Neural cell (in vitro differentiated cells): ENCODE data around the gene RAI14. TPM values are rescaled to one million over a fixed set of nuclear protein-coding genes. Genes with fewer than 3 reads are reported as not detected.

Source experiments
- H2AFZ ChIP-seq: fragments of 200-600, 300-800 bp; sonication (generic), shearing (Covaris generic); 2 replicates; pipeline ENCODE4 v1.6.0; 2014; ENCODE audit warnings: low read depth, mild to moderate bottlenecking, antibody characterized with exemption, low read length, moderate library complexity
- H3F3A ChIP-seq: fragments of 200-600 bp; shearing (Covaris generic); 2 replicates; pipeline ENCODE4 v1.6.1; 2016; ENCODE audit warnings: mild to moderate bottlenecking, moderate library complexity, mixed read lengths, antibody characterized with exemption, low read length; ENCODE audit not compliant: insufficient read depth, poor library complexity, severe bottlenecking
- H3K27ac ChIP-seq: fragments of 200-600, 300-800 bp; sonication (generic), shearing (Covaris generic); 2 replicates; pipeline ENCODE4 v1.5.1; 2014; ENCODE audit warnings: mild to moderate bottlenecking, low read length, moderate library complexity
- H3K27me3 ChIP-seq: fragments of 300-800, 200-600 bp; sonication (generic), shearing (Covaris generic); 2 replicates; pipeline ENCODE4 v1.6.0; 2014; ENCODE audit warnings: mild to moderate bottlenecking, low read depth, low read length, moderate library complexity; ENCODE audit not compliant: insufficient read depth
- H3K36me3 ChIP-seq: fragments of 300-800, 200-600 bp; sonication (generic), shearing (Covaris generic); 2 replicates; pipeline ENCODE4 v1.5.1; 2014; ENCODE audit warnings: mild to moderate bottlenecking, antibody characterized with exemption, low read length, moderate library complexity; ENCODE audit not compliant: insufficient read depth
- H3K4me2 ChIP-seq: fragments of 300-800, 200-600 bp; sonication (generic), shearing (Covaris generic); 2 replicates; pipeline ENCODE4 v1.6.0; 2014; ENCODE audit warnings: mild to moderate bottlenecking, low read length
- H3K4me3 ChIP-seq: fragments of 300-800, 200-600 bp; sonication (generic), shearing (Covaris generic); 2 replicates; pipeline ENCODE4 v1.5.1; 2014; ENCODE audit warnings: mild to moderate bottlenecking, low read length, moderate library complexity
- H3K79me2 ChIP-seq: fragments of 200-600 bp; shearing (Covaris generic); replicated peaks from 2 replicates; pipeline ENCODE4 v1.6.0; 2014; ENCODE audit warnings: mild to moderate bottlenecking, low read length, moderate library complexity; ENCODE audit not compliant: insufficient read depth
- H3K9ac ChIP-seq: fragments of 300-800, 200-600 bp; sonication (generic), shearing (Covaris generic); 2 replicates; pipeline ENCODE4 v1.6.1; 2016; ENCODE audit warnings: mild to moderate bottlenecking, low read length, mixed read lengths
- H3K9me2 ChIP-seq: fragments of 200-600 bp; shearing (Covaris generic); 2 replicates; pipeline ENCODE4 v1.6.1; 2016; ENCODE audit warnings: mild to moderate bottlenecking, low read length, mixed read lengths; ENCODE audit not compliant: insufficient read depth
- H3K9me3 ChIP-seq: fragments of 200-600, 300-800 bp; sonication (generic), shearing (Covaris generic); 2 replicates; pipeline ENCODE4 v1.6.1; 2016; ENCODE audit warnings: mild to moderate bottlenecking, mixed run types, low read length, moderate library complexity, mixed read lengths
- H4K20me1 ChIP-seq: fragments of 200-600 bp; shearing (Covaris generic); 2 replicates; pipeline ENCODE4 v1.6.1; 2016; ENCODE audit warnings: mild to moderate bottlenecking, mixed run types; ENCODE audit not compliant: insufficient read depth
- EP300 ChIP-seq: fragments of 450-650 bp; conservative IDR thresholded peaks from 2 replicates; pipeline ENCODE4 v1.6.1; 2014; ENCODE audit warnings: antibody characterized with exemption, mild to moderate bottlenecking, moderate library complexity; ENCODE audit not compliant: poor library complexity, severe bottlenecking
- EZH2 ChIP-seq: fragments of 200-600, 300-800 bp; shearing (Covaris generic), sonication (generic); IDR thresholded peaks from 2 replicates; pipeline ENCODE4 v1.6.1; 2014; ENCODE audit warnings: antibody characterized with exemption, low read length, borderline replicate concordance, mild to moderate bottlenecking; ENCODE audit not compliant: insufficient read depth, poor library complexity, severe bottlenecking
- MXI1 ChIP-seq: fragments of 450-650 bp; conservative IDR thresholded peaks from 2 replicates; pipeline ENCODE4 v1.6.1; 2014; ENCODE audit warnings: antibody characterized with exemption, mild to moderate bottlenecking; ENCODE audit not compliant: poor library complexity, severe bottlenecking
- POLR2AphosphoS5 ChIP-seq: IDR thresholded peaks from 2 replicates; pipeline ENCODE4 v1.6.1; 2012
- RAD21 ChIP-seq: fragments of 450-650 bp; conservative IDR thresholded peaks from 2 replicates; pipeline ENCODE4 v1.6.1; 2014; ENCODE audit warnings: antibody characterized with exemption, mild to moderate bottlenecking, moderate library complexity
- SMC3 ChIP-seq: fragments of 450-650 bp; conservative IDR thresholded peaks from 2 replicates; pipeline ENCODE4 v1.6.1; 2014; ENCODE audit warnings: antibody characterized with exemption, mild to moderate bottlenecking, moderate library complexity; ENCODE audit not compliant: poor library complexity
- TAF1 ChIP-seq: IDR thresholded peaks from 2 replicates; pipeline ENCODE4 v1.6.1; 2012; ENCODE audit warnings: low read depth
- polyA plus RNA-seq: library from polyadenylated mRNA; depleted of rRNA; stranded (reverse); fragments of >200 nt; gene quantifications from 2 replicates; pipeline ENCODE4 v1.2.3, GENCODE V29; 2014
- TF ChIP-seq, protein P1 (sequence below): fragments of 450-650 bp; IDR thresholded peaks from 2 replicates; pipeline ENCODE4 v1.5.1; 2014; ENCODE audit warnings: antibody characterized with exemption, mild to moderate bottlenecking, moderate library complexity; ENCODE audit not compliant: poor library complexity, severe bottlenecking
- TF ChIP-seq, protein P2 (sequence below): IDR thresholded peaks from 2 replicates; pipeline ENCODE4 v1.6.1; 2012; ENCODE audit warnings: borderline replicate concordance

Gene RAI14
- polyA plus RNA-seq, 1 donor from 2014 or later, result 7.8 TPM

DNA sequence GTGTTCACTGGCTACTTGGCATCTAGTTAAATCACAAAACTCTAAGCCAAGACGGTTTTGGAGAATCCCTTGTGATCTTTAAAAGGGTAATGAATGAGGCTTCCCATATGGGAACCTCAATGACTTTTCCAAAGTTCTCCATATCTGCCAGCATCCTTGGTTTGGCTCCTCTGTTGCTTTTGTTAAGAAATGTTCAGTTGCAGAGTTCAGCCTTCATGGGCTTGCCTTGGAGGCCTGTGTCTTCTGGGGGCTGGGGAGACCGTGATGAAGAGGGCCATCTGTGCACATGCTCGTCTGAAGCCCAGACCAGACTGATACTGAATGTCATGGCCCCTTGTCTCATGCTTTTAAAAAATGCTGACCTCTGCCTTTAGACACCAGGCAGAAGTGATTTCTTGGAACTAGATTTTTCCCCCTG, 84.3 kb downstream of the RAI14 start:
- Histone ChIP-seq H3F3A (no peaks in the 10 kb centered on the region), H3K79me2 (peaks cover 4% of the 10 kb centered on the region), H3K4me2 (no peak overlapping the region), H4K20me1 (no peaks in the 10 kb centered on the region), H3K27ac (no peak overlapping the region), H3K27me3 (no peaks in the 10 kb centered on the region), H3K36me3 (no peaks in the 10 kb centered on the region), H3K9ac (no peak overlapping the region), H2AFZ (no peak overlapping the region), H3K4me3 (no peak overlapping the region), H3K9me2 (no peaks in the 10 kb centered on the region), H3K9me3 (no peaks in the 10 kb centered on the region)
- TF ChIP-seq EZH2 (no peak), RAD21 (no peak), TAF1 (no peak), SMC3 (no peak), MXI1 (no peak), POLR2AphosphoS5 (no peak), EP300 (no peak)
- TF ChIP-seq, protein P1, sequence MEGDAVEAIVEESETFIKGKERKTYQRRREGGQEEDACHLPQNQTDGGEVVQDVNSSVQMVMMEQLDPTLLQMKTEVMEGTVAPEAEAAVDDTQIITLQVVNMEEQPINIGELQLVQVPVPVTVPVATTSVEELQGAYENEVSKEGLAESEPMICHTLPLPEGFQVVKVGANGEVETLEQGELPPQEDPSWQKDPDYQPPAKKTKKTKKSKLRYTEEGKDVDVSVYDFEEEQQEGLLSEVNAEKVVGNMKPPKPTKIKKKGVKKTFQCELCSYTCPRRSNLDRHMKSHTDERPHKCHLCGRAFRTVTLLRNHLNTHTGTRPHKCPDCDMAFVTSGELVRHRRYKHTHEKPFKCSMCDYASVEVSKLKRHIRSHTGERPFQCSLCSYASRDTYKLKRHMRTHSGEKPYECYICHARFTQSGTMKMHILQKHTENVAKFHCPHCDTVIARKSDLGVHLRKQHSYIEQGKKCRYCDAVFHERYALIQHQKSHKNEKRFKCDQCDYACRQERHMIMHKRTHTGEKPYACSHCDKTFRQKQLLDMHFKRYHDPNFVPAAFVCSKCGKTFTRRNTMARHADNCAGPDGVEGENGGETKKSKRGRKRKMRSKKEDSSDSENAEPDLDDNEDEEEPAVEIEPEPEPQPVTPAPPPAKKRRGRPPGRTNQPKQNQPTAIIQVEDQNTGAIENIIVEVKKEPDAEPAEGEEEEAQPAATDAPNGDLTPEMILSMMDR, result no peak
- TF ChIP-seq, protein P2, sequence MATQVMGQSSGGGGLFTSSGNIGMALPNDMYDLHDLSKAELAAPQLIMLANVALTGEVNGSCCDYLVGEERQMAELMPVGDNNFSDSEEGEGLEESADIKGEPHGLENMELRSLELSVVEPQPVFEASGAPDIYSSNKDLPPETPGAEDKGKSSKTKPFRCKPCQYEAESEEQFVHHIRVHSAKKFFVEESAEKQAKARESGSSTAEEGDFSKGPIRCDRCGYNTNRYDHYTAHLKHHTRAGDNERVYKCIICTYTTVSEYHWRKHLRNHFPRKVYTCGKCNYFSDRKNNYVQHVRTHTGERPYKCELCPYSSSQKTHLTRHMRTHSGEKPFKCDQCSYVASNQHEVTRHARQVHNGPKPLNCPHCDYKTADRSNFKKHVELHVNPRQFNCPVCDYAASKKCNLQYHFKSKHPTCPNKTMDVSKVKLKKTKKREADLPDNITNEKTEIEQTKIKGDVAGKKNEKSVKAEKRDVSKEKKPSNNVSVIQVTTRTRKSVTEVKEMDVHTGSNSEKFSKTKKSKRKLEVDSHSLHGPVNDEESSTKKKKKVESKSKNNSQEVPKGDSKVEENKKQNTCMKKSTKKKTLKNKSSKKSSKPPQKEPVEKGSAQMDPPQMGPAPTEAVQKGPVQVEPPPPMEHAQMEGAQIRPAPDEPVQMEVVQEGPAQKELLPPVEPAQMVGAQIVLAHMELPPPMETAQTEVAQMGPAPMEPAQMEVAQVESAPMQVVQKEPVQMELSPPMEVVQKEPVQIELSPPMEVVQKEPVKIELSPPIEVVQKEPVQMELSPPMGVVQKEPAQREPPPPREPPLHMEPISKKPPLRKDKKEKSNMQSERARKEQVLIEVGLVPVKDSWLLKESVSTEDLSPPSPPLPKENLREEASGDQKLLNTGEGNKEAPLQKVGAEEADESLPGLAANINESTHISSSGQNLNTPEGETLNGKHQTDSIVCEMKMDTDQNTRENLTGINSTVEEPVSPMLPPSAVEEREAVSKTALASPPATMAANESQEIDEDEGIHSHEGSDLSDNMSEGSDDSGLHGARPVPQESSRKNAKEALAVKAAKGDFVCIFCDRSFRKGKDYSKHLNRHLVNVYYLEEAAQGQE, result no peak

DNA sequence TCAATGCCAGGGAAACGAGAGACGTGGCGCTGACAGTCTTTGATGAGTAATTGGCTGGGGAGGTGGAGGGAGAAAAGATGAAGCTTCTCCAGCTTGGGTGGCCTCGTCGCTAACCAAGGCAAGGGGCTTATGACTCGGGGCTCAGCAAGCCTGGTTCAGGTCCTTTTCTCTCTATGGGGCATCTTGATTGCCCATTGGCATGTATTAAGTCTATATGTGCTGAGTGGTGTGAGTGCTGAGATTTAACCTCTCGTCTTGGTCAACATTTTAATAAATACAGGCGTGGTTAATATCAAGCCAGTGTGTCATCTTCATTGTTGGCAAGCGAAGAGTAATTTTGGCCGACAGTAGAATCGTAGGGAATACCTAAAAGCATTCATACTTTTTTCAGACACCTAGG, 85.9 kb downstream of the RAI14 start:
- no peaks in the 10 kb centered on the region for H4K20me1 ChIP-seq
- H3K4me2 ChIP-seq, result no peak overlapping the region

More for the DNA sequence above, 85.9 kb downstream of the RAI14 start:
- Histone ChIP-seq H3K9me3 (no peaks in the 10 kb centered on the region), H3K4me3 (no peak overlapping the region), H3K79me2 (peaks cover 4% of the 10 kb centered on the region), H3F3A (no peaks in the 10 kb centered on the region), H3K36me3 (no peaks in the 10 kb centered on the region), H3K9me2 (no peaks in the 10 kb centered on the region), H3K27ac (no peak overlapping the region), H3K27me3 (no peaks in the 10 kb centered on the region), H3K9ac (no peak overlapping the region), H2AFZ (no peak overlapping the region)
- TF ChIP-seq SMC3, result no peak
- TF ChIP-seq, protein P1, result no peak
- no peak for TF ChIP-seq EP300
- no peak for TF ChIP-seq EZH2
- TF ChIP-seq TAF1, result no peak
- TF ChIP-seq, protein P2, result no peak
- no peak for TF ChIP-seq MXI1
- TF ChIP-seq RAD21, result no peak
- no peak for TF ChIP-seq POLR2AphosphoS5
